ENCODE results near the gene IST1.

Gene IST1

GRCh38 chr16:71919035-71919434 lies 23.7 kb downstream of the IST1 start:
- DNase-seq: peak; percentile 87

GRCh38 chr16:71920658-71921057 lies 25.3 kb downstream of the IST1 start:
- DNase-seq: no peak

DNA sequence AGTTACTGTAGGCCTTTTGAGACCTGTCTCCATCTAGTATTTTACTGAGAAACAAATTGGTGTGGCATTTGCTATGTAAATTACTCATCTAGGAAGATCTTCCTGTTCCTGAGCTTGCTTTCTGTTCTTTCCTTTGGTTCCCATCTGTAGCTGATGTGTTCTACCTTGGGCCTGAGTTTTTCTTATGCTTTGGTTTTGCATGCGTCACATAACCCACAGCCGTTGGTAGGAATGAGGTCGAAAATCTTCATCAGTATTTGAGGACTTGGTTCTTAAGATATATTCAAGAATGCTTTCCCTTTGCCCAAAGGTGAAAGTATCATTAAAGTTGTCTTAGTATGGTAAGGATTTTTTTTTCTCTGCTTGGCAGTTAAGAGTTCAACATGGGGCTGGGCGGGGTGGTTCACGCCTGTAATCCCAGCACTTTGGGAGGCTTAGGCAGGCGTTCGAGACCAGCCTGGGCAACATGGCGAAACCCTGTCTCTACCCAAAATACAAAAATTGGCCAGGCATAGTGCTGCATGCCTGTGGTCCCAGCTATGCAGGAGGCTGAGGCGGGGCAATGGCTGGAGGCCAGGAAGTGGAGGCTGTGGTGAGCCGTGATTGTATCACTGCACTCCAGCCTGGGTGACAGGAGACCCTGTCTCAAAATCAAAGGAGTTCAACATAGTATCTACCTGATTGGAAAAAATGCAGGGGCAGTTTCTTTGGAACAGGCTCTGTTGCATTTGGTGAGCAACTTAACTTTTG lies 28.8 kb downstream of the IST1 start:
- no peak for DNase-seq

GRCh38 chr16:71924710-71925109 lies 29.4 kb downstream of the IST1 start:
- no peak for DNase-seq

DNA sequence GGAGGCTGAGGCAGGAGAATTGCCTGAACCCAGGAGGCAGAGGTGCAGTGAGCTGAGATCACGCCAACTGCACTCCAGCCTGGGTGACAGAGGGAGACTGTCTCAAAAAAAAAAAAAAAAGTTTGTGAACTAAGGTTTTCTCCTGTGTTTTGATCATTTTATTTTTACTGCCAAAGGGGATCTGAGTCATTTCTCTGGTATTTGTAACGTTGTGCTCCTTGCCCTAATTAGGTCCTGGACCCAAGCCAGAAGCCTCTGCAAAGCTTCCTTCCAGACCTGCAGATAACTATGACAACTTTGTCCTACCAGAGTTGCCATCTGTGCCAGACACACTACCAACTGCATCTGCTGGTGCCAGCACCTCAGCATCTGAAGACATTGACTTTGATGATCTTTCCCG lies 32.1 kb downstream of the IST1 start:
- DNase-seq: no peak

- no peak for DNase-seq
Measured at GRCh38 chr16:71927787-71928186, 32.5 kb downstream of the IST1 start.

- DNase-seq: no peak
Measured at GRCh38 chr16:71929048-71929447, 33.7 kb downstream of the IST1 start.

GRCh38 chr16:71930013-71930563 lies 34.8 kb downstream of the IST1 start:
- no peak for DNase-seq

DNA sequence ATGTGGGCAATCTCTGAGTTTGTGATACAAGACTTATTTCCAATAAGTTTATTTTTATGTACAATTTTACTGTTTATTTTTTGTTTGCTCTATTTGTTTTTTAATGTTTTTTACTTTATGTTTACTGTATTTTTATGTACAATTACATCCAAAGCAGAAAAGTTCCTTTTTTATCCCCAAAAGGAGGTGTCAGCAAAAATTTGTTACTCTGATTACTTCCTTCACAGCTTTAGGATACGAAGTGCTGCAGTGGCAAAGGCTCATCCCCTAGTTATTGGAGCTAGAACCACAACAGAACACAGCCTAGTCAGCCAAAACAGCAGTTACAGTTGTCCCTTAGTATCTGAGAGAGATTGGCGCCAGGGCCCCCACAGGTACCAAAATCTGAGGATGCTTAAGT lies 35.7 kb downstream of the IST1 start:
- DNase-seq: no peak

DNA sequence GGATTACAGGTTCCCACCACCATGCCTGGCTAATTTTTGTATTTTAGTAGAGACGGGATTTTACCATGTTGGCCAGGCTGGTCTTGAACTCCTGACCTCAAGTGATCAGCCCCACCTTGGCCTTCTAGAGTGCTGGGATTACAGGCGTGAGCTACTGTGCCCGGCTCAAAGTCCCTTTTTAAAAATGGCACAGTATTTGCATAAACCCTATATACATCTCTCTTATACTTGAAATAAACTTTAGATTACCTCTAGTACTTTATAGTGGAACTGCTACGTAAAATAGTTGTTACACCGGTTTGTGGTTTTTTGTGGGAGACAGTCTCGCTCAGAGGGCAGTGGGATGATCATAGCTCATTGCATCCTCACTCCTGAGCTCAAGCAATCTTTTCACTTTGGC lies 36.3 kb downstream of the IST1 start:
- DNase-seq: no peak

GRCh38 chr16:71933017-71933416 lies 37.7 kb downstream of the IST1 start:
- no peak for DNase-seq

- DNase-seq: no peak
Measured at GRCh38 chr16:71933913-71934695, 38.8 kb downstream of the IST1 start.

DNA sequence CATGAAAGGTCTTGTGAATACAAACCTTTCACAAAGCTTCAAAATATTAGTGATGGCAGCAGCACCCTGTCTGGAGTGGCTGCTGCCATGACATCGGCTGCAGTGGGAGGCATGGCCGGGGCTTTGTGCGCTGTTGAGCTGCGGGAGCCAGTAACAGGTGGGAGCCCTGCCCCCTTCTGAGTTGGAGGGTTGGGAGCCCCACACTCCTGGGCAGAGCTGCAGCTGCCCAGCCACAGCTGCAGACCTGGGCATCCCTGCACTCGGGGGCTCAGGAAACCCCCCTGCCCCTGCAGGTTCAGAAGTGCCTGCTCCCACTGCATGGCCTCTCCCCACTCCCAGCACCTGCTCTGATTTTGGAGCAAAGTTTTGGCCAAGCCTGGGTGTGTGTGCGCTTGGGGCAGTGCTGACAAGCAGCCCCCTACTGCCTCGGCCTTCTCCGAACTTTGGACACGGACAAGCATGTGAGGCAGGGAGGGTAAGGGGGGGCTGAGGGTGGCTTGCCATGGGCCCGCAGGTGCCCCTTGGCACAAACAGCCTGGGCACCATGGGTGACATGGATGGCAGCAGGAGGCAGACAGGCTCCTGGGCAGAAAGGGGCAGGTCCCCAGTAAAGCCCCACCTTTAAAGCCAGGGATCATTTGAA lies 42.7 kb downstream of the IST1 start:
- DNase-seq: no peak

GRCh38 chr16:71943887-71944286 lies 48.6 kb downstream of the IST1 start:
- DNase-seq: no peak

- DNase-seq: peak; percentile 18
Measured at GRCh38 chr16:71945616-71946015, 50.3 kb downstream of the IST1 start.

DNA sequence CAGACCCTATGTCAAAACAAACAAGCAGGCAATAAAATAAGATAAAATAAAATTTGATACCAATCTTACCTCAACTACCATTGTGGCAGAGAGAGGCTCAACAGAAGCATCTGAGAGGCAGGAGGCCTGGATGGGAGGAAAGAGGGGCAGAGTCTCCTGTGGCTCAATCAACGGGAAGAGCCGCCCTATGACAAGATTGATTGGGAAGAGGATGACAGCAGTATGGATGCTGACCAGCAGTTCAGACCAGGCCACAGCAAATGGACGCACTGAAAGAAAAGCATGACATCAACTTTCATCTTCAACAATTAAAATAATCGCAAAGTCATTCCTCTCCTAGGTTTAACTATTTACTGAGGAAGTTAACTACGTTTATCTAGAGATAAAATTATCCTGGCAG lies 57.5 kb downstream of the IST1 start:
- no peak for DNase-seq

DNA sequence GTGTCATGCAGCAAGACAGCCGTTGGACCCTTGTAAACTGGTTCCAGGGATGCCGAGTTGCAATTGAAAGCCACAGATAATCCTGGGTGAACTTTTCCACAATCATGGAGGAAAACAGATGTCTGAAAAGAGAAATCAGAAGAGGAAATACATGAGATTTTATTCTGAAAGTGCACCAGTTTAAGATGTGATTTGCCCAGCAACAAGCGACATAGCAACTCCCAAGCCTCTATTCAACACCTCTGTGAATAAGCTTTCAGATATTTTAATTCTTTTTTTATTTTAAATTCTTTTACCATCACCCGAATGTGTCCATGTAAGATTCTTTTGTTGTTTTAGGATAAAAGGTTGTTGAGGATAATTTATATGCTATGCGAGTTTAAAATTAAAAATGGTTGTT lies 58.8 kb downstream of the IST1 start:
- no peak for DNase-seq

GRCh38 chr16:71954699-71955195 lies 59.4 kb downstream of the IST1 start:
- DNase-seq: no peak

- peak; percentile 54 for DNase-seq
Measured at GRCh38 chr16:71956486-71956885, 61.2 kb downstream of the IST1 start.

DNA sequence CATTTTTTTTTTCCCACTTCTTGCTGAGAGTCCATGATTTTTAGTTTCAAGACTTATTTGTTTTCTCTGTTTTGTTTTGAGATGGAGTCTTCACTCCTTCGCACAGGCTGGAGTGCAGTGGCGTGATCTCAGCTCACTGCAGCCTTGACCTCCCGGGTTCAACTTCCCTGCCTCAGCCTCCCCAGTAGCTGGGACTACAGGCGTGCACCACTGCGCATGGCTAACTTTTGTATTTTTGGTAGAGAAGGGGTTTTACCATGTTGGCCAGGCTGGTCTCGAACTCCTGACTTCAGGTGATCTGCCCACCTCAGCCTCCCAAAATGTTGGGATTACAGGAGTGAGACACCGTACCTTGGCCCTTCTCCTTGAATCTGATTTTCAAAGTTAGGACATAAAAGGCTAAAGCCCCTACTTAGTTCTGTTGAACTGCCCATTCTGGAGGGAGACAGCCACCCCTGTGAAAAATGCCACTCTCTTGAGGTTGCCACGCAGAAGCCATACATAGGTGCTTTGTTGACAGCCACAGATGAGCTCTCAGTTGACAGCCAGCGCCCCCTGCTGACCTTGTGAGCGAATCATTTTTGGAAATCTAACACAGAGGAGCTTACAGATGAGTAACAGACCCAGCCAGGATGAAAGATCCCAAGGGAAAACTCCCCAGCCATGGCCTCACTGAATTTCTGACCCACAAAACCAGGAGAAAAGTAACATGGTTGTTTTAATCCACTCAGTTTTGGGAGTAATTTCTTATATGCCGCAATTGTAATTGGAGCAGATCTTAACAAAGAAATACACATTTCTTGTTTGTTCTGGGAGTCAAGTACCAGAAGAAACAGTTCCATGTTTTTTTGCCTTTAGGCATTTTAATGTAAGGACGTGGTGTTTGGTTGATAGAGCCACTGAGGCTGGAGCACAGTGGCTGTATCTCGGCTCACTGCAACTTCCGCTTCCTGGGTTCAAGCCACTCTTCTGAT lies 66.0 kb downstream of the IST1 start:
- DNase-seq: peak; percentile 88

- no peak for DNase-seq
Measured at GRCh38 chr16:71963125-71963875, 68.0 kb downstream of the IST1 start.

Measured in suppressor macrophage treated with lipopolysaccharide for 4 hours (primary cell).